Stomach smooth muscle (tissue), 2 donors: ENCODE results near the gene OMA1.
A peak's percentile ranks its signal among the peaks of the same experiment; 100 is the strongest.

Experiments used
- H3K27ac ChIP-seq: one replicate; pipeline ENCODE4 v1.7.0; 2013; ENCODE audit warnings: mild to moderate bottlenecking, low read length, inconsistent platforms
- H3K27me3 ChIP-seq, 2 donors: one replicate each; pipeline ENCODE4 v1.7.0; 2013; ENCODE audit warnings: low read length in 2 of 2; ENCODE audit not compliant: insufficient read depth in 2 of 2, control insufficient read depth in 1 of 2
- H3K36me3 ChIP-seq, 2 donors: one replicate each; pipeline ENCODE4 v1.7.0; 2013; ENCODE audit warnings: low read length in 2 of 2; ENCODE audit not compliant: control insufficient read depth in 2 of 2, insufficient read depth in 2 of 2
- H3K4me1 ChIP-seq: one replicate; pipeline ENCODE4 v1.7.0; 2013; ENCODE audit warnings: low read length; ENCODE audit not compliant: control insufficient read depth, insufficient read depth
- H3K4me3 ChIP-seq, 2 donors: one replicate each; pipeline ENCODE4 v1.7.0; 2013; ENCODE audit warnings: low read length in 2 of 2
- H3K9ac ChIP-seq, 2 donors: one replicate each; pipeline ENCODE4 v1.7.0; 2013; ENCODE audit warnings: low read length in 2 of 2, mild to moderate bottlenecking in 1 of 2
- H3K9me3 ChIP-seq, 2 donors: one replicate each; pipeline ENCODE4 v1.7.0; 2013; ENCODE audit warnings: low read length in 2 of 2; ENCODE audit not compliant: control insufficient read depth in 2 of 2
- donor health status: healthy.
- donor health status: Pancreatic carcinoma.

Gene OMA1

GRCh38 chr1:58546520-58547308 lies at the start of gene OMA1:
Gene OMA1 (minus strand): TSS chr1:58546726. CDS start chr1:58539294, 7,432 bp downstream.
- peak within 1 kb of the TSS; percentile 78 to 85 for H3K4me3 ChIP-seq
- H3K9ac ChIP-seq, result peak within 1 kb of the TSS; percentile 88 to 91
- no peaks in the 10 kb centered on the region for H3K36me3 ChIP-seq
- H3K27ac ChIP-seq, result peak within 1 kb of the TSS; percentile 96
- H3K9me3 ChIP-seq, result no peaks in the 10 kb centered on the region
- H3K27me3 ChIP-seq, result no peaks in the 10 kb centered on the region
- no peaks in the 10 kb centered on the region for H3K4me1 ChIP-seq

DNA sequence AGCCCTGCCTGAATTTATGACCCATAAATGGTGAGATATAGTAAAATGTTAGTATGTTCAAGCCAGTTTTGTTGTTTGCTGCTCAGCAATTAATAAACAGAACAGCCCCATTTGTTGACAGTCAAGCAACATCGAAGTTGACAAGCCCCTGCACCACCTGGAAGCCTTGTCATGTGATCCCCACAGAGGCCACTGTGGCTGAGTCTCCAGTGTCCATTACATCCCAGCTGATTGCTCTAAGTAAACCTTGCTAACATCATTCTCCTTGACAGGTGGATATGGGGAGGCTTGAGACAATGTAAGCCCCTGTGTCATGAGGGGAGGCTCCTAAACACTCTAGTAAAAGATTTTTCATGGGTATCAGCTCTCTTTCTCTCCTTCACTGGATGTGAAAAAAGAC lies 48.0 kb upstream of the OMA1 start:
- H3K36me3 ChIP-seq, result no peaks in the 10 kb centered on the region
- H3K4me3 ChIP-seq, result no peak overlapping the region
- H3K27me3 ChIP-seq, result no peaks in the 10 kb centered on the region
- H3K27ac ChIP-seq, result no peak overlapping the region
- H3K9me3 ChIP-seq, result no peaks in the 10 kb centered on the region
- H3K9ac ChIP-seq, result no peak overlapping the region
- H3K4me1 ChIP-seq, result peaks cover 17% of the 10 kb centered on the region

- Histone ChIP-seq H3K36me3 (no peaks in the 10 kb centered on the region), H3K27me3 (no peaks in the 10 kb centered on the region), H3K27ac (no peak overlapping the region), H3K4me1 (peaks cover 17% of the 10 kb centered on the region), H3K4me3 (no peak overlapping the region), H3K9ac (no peak overlapping the region), H3K9me3 (no peaks in the 10 kb centered on the region)
Measured at GRCh38 chr1:58592522-58593134, 46.1 kb upstream of the OMA1 start.

- Histone ChIP-seq H3K36me3 (no peaks in the 10 kb centered on the region), H3K9ac (no peak overlapping the region), H3K9me3 (no peaks in the 10 kb centered on the region), H3K27me3 (no peaks in the 10 kb centered on the region), H3K27ac (peak overlapping the region; percentile 31), H3K4me3 (peak overlapping the region in 1 of 2 donors; percentile 28), H3K4me1 (peaks cover 14% of the 10 kb centered on the region)
Measured at GRCh38 chr1:58591806-58592205, 45.3 kb upstream of the OMA1 start.

GRCh38 chr1:58590019-58590418 lies 43.5 kb upstream of the OMA1 start:
- Histone ChIP-seq H3K27ac (no peak overlapping the region), H3K36me3 (no peaks in the 10 kb centered on the region), H3K4me3 (no peak overlapping the region), H3K9ac (no peak overlapping the region), H3K27me3 (no peaks in the 10 kb centered on the region), H3K9me3 (no peaks in the 10 kb centered on the region), H3K4me1 (peaks cover 14% of the 10 kb centered on the region)

DNA sequence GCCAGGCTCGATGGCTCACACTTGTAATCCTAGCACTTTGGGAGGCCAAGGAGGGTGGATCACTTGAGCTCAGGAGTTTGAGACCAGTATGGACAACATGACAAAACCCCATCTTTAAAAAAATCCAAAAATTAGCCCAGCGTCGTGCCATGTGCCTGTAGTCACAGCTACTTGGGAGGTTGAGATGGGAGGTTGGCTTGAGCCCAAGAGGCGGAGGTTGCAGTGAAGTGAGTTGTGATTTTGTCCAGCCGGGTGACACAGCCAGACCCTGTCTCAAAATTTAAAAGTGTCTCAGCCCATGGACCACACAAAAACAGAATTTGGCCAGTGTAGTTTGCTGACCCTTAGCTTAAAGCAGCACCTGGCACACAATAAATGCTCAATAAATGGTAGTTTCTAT lies 41.9 kb upstream of the OMA1 start:
- H3K4me3 ChIP-seq, result no peak overlapping the region
- H3K9ac ChIP-seq, result no peak overlapping the region
- H3K27ac ChIP-seq, result no peak overlapping the region
- H3K36me3 ChIP-seq, result no peaks in the 10 kb centered on the region
- no peaks in the 10 kb centered on the region for H3K9me3 ChIP-seq
- H3K27me3 ChIP-seq, result no peaks in the 10 kb centered on the region
- peaks cover 23% of the 10 kb centered on the region for H3K4me1 ChIP-seq

DNA sequence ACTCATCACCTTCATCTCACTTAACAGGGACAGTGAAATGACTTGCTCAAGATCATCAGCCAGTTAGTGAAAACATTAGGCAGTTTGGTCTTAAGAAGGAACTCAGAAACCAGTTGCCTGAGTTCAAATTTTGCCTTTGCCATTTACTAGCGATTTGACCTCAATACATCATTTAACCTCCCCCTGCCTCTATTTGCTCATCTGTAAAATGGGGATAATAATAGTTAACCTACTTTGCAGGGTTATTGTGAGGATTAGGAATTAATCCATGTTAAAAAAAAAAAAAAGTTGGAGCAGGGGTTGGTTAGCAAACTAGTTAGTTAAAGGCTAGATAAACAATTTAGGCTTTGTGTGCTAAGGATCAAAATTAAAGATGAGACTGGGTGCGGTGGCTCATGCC lies 41.1 kb upstream of the OMA1 start:
- Histone ChIP-seq H3K9ac (no peak overlapping the region), H3K4me1 (peaks cover 20% of the 10 kb centered on the region), H3K36me3 (no peaks in the 10 kb centered on the region), H3K27me3 (no peaks in the 10 kb centered on the region), H3K4me3 (no peak overlapping the region), H3K9me3 (no peaks in the 10 kb centered on the region), H3K27ac (no peak overlapping the region)

GRCh38 chr1:58586271-58586670 lies 39.7 kb upstream of the OMA1 start:
- H3K27me3 ChIP-seq, result no peaks in the 10 kb centered on the region
- H3K4me1 ChIP-seq, result peaks cover 10% of the 10 kb centered on the region
- no peak overlapping the region for H3K27ac ChIP-seq
- H3K4me3 ChIP-seq, result no peak overlapping the region
- H3K9ac ChIP-seq, result no peak overlapping the region
- no peaks in the 10 kb centered on the region for H3K9me3 ChIP-seq
- no peaks in the 10 kb centered on the region for H3K36me3 ChIP-seq

GRCh38 chr1:58585581-58586151 lies 39.1 kb upstream of the OMA1 start:
- H3K27ac ChIP-seq, result no peak overlapping the region

GRCh38 chr1:58585166-58585565 lies 38.6 kb upstream of the OMA1 start:
- H3K36me3 ChIP-seq, result no peaks in the 10 kb centered on the region
- H3K9ac ChIP-seq, result no peak overlapping the region
- H3K4me1 ChIP-seq, result peaks cover 10% of the 10 kb centered on the region
- H3K27ac ChIP-seq, result no peak overlapping the region
- H3K9me3 ChIP-seq, result no peaks in the 10 kb centered on the region
- H3K4me3 ChIP-seq, result no peak overlapping the region
- no peaks in the 10 kb centered on the region for H3K27me3 ChIP-seq

More at GRCh38 chr1:58585581-58586151, 39.1 kb upstream of the OMA1 start:
- Histone ChIP-seq H3K27me3 (no peaks in the 10 kb centered on the region), H3K9me3 (no peaks in the 10 kb centered on the region), H3K36me3 (no peaks in the 10 kb centered on the region), H3K9ac (no peak overlapping the region), H3K4me1 (peaks cover 10% of the 10 kb centered on the region), H3K4me3 (no peak overlapping the region)
